Measurements from ENCODE around the gene GALNT18.

GALNT18 gene

GRCh38 chr11:11403763-11404725 is 217.8 kb downstream of the GALNT18 start:
- DNase-seq = no peak

DNA sequence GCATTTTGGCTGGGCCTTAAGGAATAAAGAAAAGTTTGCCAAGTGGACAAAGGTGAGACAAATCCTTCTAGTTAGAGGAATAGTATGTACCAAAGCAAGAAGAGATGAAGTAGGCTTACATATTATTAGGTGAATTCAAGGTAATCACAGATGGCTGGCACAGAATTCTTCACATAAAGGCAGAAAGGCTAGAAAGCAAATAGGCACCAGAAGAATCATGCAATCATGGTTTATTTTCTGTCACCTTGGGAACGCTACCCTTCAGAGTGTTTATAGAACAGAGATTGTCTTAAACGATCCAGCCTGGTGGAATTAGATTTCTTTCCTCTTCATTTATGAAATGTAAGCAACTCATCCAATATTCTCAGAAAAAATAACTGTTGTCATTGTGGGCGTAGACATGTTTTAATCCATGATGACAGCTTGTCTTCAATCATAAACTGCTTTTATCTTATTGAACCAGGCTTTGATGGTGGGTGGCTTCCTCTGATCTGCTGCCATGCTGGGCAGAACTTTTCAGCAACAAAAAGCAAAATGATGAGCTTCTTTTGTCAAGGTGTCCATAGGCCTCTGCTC is 219.8 kb downstream of the GALNT18 start:
- no peak for DNase-seq

DNA sequence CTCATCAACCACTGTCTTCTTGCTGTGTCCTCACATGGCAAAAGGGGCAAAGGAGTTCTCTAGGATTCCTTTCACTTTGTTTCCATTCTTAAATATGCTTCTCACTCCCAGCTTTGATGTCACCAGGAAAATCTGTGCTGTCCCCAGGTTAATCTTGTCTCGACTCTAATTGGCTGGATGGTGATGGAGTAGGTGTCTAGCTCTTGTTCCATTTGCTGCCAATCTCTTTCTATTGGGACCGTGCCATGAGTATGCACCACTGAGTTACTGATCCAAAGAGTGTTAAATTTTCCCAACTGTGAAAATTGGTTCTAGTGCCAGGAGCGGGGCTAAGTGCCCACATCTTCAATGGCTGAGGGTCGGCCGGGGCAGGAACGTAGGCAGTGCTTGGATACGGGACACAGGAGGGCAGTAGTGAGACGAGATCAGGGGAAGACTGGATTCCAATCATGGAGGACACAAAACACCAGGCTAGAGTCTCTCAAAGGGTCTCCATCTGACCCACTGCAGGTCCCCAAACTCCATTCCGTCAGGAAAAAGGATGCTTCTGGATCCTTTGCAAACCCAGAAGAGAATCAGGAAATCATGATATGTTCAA is 221.1 kb downstream of the GALNT18 start:
- no peak for DNase-seq

GRCh38 chr11:11400121-11400520 is 221.7 kb downstream of the GALNT18 start:
- no peak for DNase-seq

- no peak for DNase-seq
These were observed 224.0 kb downstream of the GALNT18 start for GRCh38 chr11:11397781-11398180.

- no peak for DNase-seq
These were observed 224.8 kb downstream of the GALNT18 start for GRCh38 chr11:11397036-11397415.

- DNase-seq = no peak
These were observed 225.3 kb downstream of the GALNT18 start for GRCh38 chr11:11396301-11397035.

DNA sequence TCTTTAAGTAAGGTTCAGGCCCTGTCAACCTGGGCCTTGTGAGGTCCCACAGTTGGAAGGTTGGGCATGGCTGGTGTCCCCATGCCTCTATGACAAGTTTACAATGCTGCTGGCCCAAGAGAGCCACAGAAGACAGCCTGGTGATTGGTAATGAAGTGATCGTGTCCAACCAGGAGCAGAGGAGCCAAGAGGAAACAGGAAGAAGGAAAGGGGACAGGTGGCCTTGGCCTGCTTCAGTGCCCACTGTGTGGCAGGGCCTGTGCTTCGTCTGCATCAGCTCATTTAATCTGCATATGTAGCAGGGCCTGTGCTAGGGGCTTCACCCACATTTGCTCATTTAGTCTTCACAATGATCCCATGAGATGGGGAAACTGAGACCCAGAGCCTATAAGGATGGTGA is 226.7 kb downstream of the GALNT18 start:
- DNase-seq = no peak

DNA sequence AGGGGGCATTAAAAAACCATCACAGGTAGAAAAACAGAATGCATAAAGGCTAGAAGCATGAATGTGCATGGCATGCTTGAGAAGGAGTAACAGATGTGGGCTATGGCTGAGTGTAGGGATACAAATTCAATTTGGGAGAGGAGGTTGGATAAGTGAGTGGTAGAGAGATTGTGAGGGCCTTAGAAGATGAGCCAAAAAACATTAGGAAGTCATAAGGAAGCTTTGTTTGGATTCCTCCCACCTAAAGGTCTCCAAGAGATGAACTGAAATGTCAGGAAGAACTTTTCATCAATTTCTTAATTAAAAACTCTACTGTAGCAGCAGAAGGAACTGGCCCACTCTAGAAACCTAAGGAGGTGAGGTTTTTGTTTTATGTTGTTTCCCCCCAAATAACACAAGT is 227.6 kb downstream of the GALNT18 start:
- no peak for DNase-seq

DNA sequence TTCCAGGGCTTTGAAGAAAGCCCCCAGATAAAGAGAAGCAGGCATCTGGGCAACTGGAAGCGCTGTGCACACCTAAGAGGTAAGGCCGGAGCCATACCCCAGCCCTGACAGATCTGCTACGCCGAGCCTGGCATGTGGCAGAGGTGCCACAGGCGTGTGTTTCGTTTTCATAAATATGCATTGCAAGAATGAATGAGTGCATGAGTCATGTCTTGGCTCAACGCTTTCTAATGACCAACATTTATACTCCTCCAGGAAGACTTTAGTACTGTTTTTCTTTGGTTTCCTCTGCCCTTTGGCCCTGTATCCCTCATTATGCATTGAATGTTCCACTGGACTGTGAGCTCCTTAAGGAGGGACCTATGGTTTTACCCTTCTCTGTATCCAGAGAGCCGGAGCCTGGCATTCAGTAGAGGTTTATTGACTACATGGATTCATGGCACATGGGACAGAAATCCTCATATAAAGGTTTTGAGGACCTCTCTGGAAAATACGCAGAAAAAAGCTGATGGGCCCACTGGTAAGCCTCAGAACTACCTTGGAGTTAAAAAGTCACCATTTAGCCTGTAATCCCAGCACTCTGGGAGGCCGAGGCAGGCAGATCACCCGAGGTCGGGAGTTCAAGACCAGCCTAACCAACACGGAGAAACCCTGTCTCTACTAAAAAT is 229.9 kb downstream of the GALNT18 start:
- no peak for DNase-seq

- no peak for DNase-seq
These were observed 230.6 kb downstream of the GALNT18 start for GRCh38 chr11:11391169-11391568.

DNA sequence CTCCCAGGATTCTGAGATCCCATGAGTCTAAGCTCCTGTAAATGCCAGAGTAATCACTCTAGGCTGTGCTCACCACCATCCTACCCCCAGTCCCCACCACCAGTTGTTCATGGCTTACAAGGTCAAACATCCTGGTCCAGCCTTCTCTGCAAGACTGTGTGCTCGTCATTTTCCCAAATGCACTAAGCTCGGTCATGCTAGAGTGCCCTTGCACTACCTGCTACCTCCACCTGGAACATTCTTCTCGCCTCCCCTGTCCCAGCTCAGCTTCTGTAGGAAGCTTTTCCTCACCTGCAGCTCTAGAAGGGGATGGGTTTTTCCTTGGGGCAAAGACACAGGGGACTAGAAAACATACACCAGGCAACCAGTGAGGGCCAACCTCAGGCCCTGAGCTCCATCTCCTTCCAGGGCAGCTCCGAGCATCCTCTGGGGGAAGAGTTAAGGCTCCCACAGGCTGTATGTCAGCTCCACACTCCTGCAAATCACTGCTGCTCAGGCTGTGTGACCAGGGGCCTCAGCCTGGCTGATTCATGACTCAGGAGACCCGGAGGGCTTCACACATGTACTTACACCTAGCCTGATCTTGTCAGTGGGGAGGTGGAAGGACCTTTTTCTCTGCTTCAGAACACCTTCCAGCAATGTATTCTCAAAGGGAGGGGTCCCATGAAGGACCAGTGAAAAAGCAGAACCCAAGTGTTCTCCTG is 231.6 kb downstream of the GALNT18 start:
- DNase-seq = no peak

DNA sequence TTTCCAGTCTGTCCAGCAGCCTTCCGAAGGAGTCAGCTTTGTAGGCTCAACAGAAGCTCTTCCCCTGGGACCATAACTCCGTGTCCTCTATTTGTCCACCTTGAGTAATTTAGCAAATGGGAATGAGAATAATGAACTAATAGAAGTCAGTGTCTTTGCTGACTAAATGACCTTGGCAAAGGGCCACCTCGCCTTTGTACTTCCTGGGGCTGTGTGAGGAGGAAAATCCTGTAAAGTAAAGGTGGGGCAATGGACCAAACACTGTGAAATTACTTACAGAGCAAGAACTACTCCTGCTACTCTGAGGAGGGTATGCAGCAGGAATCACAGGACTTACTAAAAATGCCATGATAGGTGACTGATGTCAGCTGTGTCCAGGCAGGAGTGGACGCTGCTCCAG is 232.6 kb downstream of the GALNT18 start:
- no peak for DNase-seq

GRCh38 chr11:11387622-11388305 is 234.0 kb downstream of the GALNT18 start:
- no peak for DNase-seq

- no peak for DNase-seq
These were observed 234.6 kb downstream of the GALNT18 start for GRCh38 chr11:11387207-11387606.

DNA sequence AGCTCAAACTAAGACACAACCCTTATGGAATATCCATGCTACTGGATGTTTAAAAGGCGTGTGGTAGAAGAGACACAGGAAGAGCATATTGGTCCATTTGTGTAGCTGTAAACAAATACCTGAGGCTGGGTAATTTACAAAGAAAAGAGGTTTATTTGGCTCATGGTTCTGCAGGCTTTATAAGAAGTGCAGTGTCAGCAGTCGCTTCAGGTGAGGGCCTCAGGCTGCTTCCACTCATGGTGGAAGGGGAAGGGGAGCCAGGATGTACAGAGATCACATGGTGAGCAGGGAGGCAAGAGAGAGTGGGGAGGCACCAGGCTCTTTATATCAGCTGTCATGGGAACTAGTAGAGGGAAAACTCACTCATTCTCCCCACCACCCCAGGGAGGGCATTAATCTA is 237.0 kb downstream of the GALNT18 start:
- no peak for DNase-seq

DNA sequence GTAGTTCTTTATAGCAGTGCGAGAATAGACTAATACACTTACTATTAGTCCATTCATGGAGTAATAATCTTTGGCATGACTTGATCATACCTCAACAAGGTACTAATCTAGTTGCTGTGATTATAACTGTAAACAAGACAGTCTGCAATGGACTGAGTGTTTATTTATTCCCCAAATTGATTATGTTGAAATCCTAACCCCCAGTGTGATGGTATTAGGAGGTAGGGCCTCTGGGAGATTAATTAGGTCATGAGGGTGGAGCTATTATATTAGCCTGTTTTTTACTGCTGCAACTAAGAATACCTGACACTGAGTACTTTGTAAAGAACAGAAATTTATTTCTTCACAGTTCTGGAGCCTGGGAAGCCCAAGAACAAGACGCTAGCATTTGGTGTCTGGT is 237.8 kb downstream of the GALNT18 start:
- no peak for DNase-seq

- DNase-seq = no peak
These were observed 238.8 kb downstream of the GALNT18 start for GRCh38 chr11:11382858-11383532.

DNA sequence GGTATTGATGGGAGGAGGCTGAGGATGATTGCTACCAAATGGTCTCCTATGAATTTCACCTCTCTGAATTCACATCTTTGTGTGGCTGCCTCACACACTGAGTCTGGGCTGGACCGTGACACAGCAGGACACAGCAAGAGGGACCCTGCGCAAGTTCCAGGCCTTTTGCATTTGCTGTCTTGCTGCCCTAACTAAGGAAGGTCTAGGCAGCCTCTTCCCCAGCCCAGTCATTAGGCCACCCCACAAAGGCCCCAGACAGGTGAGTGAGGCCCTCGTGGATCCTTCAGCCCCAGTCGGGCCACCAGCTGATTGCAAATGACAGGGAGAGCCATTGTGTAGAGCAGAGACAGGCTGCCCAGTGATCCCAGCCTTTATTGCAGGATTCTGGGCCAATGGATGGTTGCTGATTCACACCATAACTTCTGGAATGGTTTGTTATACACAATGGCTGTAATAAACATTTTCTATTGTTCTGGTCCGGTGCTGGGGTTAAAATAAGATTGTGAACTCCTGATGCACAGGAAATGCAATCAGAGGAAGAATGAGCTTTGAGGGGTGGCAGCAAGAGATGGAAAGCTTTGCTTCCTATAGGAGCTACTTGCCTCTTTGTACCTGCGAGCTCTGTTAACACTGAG is 240.2 kb downstream of the GALNT18 start:
- DNase-seq = no peak

DNA sequence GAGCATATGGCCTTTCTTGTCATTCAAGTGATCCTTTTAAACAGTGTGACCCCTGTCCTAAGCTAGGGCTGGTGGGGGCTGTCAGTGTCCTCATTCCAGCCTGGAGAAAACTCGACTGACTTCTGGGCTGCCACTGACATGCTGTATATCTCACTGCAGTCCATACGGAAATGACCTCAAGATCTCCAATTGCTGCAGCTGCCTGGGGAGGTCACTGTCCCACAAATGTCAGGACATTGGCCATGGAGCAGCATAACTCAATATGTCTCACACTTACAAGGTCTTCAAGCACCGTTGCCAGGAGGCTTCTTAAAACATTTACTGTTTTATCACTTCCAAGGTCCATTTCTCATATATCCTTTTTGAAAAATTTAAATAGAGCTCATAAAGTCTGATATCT is 240.9 kb downstream of the GALNT18 start:
- DNase-seq = no peak
